Putamen (tissue), 1 donor: ENCODE measurements around the gene ERMARD.
A peak's percentile ranks its signal among the peaks of the same experiment; 100 is the strongest.

ENCODE experiments used
- DNase-seq: peaks from one replicate; pipeline ENCODE4 v3.0.0-alpha.2; 2016; ENCODE audit warnings: low spot score

The ERMARD gene

GRCh38 chr6:169783971-169784820, 32.8 kb downstream of the ERMARD start:
- no peak for DNase-seq

- DNase-seq, result no peak
Observed at GRCh38 chr6:169784821-169785340, 33.5 kb downstream of the ERMARD start.

- no peak for DNase-seq
Observed at GRCh38 chr6:169785566-169785965, 34.1 kb downstream of the ERMARD start.

- DNase-seq, result no peak
Observed at GRCh38 chr6:169786349-169786748, 34.9 kb downstream of the ERMARD start.

GRCh38 chr6:169787797-169788196, 36.4 kb downstream of the ERMARD start:
- no peak for DNase-seq

GRCh38 chr6:169788809-169789145, 37.4 kb downstream of the ERMARD start:
- DNase-seq, result no peak

GRCh38 chr6:169789146-169789943, 37.9 kb downstream of the ERMARD start:
- DNase-seq, result no peak

- peak; percentile 76 for DNase-seq
Observed at GRCh38 chr6:169789944-169790927, 38.8 kb downstream of the ERMARD start.

GRCh38 chr6:169791721-169792131, 40.3 kb downstream of the ERMARD start:
- DNase-seq, result no peak

GRCh38 chr6:169792306-169793015, 41.0 kb downstream of the ERMARD start:
- no peak for DNase-seq

- no peak for DNase-seq
Observed at GRCh38 chr6:169793408-169793807, 42.0 kb downstream of the ERMARD start.

GRCh38 chr6:169794317-169795055, 43.1 kb downstream of the ERMARD start:
- DNase-seq, result no peak

- DNase-seq, result no peak
Observed at GRCh38 chr6:169795196-169795595, 43.8 kb downstream of the ERMARD start.

- DNase-seq, result no peak
Observed at GRCh38 chr6:169798764-169799473, 47.5 kb downstream of the ERMARD start.

GRCh38 chr6:169799474-169799926, 48.1 kb downstream of the ERMARD start:
- peak; percentile 34 for DNase-seq

GRCh38 chr6:169800116-169800667, 48.8 kb downstream of the ERMARD start:
- no peak for DNase-seq

- DNase-seq, result no peak
Observed at GRCh38 chr6:169800668-169801395, 49.4 kb downstream of the ERMARD start.

- DNase-seq, result no peak
Observed at GRCh38 chr6:169801396-169802160, 50.2 kb downstream of the ERMARD start.
